CD4-positive, alpha-beta T cell treated with Interleukin-21 for 1 hour (primary cell): ENCODE data around the gene RAB27A.
"Not testable (repeated sequence)": the region's sequence is repeated elsewhere in the genome, so short reads cannot be mapped to it uniquely, and the experiment has no call there.

Experiments
- DNase-seq: peaks from one replicate; pipeline ENCODE4 v3.0.0-alpha.2; 2020

RAB27A gene

DNA sequence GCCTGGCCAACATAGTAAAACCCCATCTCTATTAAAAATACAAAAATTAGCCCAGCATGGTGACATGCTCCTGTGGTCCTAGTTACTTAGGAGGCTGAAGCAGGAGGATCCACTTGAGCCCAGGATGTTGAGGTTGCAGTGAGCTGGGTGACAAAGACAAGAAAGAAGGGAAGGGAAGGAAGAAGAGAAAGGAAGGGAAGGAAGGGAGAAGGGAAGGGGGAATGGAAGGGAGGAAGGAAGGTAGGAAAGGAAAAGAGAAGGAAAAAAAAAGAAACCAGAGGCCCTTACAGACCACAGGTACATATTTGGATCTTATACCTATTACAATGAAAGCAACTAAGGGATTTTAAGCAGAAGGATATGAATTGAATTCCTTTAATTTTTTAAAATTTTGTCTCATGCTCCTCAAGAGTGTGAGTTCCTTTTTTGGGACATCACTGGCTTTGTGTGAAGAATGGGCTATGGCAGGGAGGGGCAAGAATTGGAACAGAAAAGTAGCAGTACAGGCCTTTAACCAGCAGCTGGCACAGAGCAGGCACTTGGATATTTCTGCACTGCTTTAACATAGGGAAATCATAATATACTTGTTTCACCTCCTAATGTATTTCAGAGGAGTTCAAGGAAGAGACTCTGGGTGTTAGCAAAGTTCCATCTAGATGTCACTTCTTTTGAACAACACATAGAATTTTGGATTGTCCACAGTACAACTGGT, 7.9 kb downstream of the RAB27A start:
- no peak for DNase-seq

DNA sequence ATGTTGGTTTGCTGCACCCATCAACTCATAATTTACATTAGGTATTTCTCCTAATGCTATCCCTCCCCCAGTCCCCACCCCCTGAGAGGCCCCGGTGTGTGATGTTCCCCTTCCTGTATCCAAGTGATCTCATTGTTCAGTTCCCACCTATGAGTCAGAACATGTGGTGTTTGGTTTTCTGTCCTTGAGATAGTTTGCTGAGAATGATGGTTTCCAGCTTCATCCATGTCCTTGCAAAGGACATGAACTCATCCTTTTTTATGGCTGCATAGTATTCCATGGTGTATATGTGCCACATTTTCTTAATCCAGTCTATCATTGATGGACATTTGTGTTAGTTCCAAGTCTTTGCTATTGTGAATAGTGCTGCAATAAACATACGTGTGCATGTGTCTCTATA, 9.0 kb downstream of the RAB27A start:
- peak; percentile 49 for DNase-seq

DNA sequence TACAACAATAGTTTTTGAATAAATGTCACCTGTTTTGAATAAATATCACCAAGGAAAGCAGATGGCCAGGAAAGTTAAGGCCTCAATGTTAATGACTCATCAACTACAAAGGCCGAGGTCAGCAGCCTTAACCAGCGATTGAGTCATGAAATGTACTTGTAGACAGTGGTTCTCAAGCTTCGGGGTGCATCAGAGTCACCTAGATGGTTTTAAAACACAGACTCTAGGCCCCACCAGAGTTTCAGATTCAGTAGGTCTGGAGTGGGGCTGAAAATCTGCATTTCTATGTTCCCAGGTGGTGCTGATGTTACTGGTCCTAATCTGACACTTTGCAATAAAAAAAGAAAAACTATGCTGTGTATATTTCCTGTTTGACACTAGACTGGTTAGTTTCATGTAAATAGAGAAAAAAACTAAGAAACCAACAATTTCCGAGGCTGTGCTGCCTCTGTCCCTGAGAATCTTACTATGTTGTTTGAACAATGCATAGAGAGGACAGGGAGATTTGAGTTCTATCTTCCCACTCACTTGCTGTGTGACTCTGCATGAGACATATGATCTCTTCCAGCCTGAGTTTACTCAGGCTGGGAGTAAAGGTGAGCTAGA, 9.8 kb downstream of the RAB27A start:
- DNase-seq: peak; percentile 74

DNA sequence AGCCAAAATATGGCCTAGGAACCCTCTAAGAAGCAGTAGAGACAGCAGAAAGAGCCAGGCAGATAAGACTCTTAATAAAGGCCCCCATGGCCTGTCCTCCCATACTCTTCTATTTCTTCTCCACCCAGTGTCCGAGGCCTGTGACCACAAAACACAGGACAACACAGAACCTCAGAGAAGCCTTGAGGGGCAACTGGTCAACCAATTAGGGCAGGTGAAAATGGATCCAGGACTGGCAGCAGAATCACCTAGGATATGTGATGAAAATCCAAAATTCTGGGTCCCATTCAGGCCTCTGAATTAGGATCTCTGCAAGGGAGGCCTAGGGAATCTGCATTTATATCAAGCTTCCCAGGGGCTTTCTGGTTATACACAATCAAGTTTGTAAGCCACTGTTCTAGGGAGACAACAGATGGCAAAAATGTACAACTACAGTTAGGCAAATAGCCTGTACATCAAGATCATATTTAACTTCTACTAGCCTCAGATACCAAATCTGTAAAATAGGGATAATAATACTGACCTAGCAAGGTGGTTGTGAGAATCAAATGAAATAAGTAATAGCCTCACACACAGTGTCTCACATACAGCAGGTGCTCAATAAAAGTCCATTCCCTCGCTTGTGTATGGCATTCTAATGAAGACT, 10.4 kb downstream of the RAB27A start:
- DNase-seq: no peak

DNA sequence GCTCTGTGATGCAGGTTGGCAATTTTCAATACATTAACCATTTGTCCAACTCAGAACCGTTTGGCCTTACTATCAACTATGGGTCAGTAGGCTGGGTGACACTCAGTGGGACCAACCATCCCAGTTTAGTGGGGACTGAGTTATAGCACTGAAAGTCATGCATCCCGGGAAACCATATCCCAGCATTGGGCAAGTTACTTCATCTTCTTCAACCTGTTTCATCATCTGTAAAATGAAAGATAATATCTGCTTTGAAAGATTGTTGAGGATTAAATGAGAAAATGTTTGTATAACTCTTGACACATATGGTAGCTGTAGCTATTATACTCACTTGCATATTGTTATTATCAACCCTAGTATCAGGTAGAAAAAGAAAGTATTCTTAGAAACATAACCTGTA, 11.9 kb downstream of the RAB27A start:
- no peak for DNase-seq

DNA sequence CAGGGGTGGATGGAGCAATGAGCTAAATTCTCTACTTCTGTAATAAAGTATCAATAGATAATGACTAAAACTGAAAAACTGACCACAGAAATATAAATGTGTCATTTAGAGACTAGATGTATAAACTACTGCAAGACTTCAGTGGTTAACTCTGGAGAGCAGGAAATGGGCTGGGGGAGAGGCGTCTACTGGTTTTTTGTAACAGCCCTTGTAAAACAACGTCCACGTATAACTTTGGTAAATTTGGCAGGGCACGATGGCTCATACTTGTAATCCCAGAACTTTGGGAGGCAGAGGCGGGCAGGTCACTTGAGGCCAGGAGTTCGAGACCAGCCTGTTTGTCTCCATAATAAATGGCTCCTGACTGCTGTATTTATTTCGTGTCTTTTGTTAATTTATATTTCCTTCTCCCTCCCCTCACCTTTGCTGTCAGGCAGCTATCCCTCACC, 12.5 kb downstream of the RAB27A start:
- DNase-seq: peak; percentile 78

DNA sequence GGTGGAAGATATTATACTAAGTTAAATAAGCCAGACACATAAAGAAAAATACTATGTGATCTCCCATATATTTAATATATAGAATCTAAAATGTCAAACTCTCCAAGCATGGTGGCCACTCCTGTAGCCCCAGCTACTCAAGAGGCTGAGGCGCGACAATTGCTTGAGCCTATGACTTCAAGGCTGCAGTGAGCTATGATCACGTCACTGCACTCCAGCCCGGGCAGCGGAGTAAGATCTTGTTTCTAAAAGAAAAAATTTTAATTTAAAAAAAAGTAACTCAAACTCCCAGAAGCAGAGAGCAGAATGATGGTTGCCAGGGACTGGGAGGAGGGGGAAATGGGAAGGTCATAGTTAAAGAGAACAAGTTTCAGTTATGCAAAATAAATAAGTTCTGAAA, 13.3 kb downstream of the RAB27A start:
- DNase-seq: no peak

DNA sequence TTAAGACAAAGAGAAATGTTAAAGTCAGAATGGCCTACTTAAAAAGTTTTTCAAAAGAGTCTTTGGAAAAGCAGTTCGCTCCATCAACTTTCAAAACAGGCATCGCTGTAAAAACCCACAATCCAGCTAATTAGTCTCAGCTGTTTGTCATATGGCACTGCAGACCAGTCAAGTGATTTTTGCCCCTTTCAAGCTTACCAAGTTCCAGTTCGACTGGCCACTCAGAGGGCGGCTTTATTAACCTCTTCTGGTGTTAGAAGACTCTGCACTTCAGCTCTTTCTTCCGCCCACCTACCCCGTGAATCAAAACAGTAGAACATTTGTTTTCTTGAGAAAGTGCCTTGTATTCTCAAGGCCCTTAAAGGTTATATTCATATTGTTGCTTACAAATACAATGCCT, 19.3 kb downstream of the RAB27A start:
- no peak for DNase-seq

DNA sequence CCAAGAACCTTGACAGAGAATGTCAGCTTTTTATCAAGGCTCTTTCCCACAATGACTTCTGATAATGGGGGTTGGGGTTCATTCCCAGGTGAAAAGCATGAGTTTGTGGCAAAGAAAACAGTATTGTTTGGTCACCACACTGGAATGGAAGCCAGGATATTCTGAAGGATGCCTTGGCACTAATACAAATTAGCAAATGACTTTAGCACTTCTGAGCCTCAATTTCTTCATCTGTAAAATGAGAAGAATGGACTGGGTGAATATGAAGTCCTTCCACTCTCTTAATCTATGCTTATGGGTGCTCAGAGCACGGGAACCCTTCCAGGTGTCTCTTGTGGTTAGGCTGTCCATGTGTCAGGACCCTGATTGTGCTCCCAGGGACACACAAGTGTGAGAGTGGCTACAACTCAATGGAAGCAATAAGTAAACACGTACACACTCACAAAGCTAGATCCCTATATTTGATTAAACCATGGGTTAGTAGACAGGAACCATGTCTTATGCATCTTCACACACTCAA, 21.4 kb downstream of the RAB27A start:
- DNase-seq: no peak

DNA sequence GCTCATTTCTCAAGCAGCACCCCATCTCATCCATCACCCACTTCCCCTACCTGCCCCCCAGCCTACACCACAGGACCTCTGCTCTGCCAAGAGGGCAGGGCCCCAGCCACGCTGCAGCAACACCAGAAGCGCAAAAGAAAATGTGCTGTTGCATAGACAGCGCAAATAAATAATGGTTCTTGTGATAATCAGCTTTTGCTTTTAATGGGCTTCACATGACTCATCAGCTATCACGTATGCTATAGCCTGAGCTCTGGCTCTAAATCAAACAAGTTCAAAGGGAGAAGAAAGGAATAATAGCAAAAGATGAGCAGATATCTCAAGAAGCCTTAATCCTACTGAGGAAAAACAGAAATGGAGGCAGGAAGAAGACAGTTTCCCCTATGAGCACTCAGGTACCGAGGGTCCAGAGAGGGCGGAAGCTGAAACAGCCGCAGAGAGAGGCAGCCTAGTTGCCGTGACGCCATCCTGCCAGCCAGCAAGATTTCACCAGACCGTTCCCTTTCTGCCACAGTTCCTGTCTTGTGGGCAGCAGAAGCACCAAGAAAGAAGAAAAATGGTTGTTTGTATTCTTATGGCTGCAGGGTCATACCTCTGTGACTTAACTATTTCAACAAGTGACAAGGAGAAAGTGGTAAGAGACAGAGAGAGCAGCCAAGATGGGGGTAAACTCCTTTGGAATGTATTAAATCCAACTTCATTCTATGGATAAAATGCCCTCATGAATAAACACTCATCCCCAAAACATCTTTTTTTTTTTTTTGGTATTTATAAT, 22.0 kb downstream of the RAB27A start:
- peak; percentile 82 for DNase-seq

DNA sequence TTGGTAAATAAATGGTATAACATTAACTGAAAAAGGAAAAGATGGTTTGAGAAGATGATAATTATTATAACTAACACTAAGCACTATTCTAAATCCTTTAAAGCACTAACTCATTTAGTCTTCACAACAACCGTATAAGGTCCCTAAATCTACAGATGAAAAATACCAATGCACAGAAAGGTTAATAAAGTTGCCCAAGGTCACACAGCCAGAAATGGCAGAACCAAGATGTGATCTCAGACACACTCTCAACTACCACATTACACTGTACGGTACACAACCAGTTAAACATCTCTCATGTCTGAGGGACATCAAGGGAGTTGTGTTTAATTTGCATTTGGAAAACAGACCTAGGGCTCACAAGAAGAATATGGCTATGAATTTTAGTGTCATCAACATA, 23.1 kb downstream of the RAB27A start:
- DNase-seq: no peak

DNA sequence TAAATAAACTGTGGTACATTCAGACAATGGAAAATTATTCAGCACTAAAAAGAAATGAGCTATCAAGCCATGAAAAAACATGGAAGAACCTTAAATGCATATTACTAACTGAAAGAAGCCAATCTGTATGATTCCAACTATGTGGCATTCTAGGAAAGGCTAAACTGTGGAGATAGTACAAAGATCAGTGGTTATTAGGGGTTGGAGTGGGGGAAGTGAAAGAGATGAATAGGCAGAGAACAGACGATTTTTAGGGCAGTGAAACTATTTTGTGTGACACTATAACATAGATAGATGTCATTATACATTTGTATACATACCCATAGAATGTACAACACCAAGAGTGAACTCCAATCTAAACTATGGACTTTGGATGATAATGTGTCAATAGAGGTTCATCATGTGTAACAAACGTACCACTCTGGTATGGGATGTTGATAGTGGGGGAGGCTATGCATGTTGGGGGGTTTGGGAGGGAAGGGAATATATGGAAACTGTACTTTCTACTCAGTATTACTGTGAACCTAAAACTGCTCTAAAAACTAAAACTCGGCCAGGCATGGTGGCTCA, 29.0 kb downstream of the RAB27A start:
- no peak for DNase-seq

DNA sequence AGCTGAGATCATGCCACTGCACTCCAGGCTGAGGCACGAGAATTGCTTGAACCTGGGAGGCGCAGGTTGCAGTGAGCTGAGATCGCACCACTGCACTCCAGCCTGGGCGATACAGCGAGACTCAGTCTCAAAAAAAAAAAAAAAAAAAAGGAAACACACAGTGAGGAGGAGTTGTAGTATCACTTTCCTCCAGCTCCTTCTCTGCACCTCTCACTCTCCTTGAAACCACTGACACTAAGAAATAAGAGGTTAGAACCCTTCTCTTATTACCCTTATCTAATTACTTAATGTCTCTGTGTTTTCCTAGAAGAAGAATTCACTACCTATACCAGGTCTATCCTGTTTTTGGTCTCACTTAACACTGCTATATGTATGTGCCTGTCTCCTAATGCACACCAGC, 31.7 kb downstream of the RAB27A start:
- no peak for DNase-seq

DNA sequence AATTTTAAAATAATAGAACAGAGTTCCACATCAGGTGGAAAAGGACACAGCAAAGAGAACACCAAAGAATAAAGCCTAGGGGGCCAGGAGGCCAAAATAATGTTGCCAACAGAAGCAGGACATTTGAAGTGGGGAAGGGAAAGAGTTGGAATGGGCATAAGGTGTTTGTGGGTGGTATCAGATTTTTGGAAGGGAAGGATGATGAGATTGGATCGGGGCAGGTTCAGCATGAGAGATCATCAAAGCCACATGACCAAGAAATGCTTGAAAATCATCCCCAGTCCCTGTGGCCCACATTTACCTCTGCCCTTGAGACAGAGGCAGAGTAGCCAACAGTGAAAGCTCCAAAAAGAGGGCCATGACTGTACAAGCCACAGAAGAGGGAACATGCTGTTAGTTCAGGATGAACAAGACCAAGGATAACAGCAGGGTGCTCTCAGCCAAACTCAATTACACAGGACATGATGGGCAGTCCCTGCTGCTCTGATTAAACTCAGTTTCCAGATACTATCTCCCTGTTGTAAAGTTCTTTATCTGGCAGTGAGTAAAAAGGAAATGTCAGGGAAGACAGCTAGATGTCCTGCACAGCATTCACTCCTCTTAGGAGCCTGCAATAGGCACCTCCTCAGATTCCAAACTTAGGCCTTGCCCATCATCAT, 32.5 kb downstream of the RAB27A start:
- no peak for DNase-seq

DNA sequence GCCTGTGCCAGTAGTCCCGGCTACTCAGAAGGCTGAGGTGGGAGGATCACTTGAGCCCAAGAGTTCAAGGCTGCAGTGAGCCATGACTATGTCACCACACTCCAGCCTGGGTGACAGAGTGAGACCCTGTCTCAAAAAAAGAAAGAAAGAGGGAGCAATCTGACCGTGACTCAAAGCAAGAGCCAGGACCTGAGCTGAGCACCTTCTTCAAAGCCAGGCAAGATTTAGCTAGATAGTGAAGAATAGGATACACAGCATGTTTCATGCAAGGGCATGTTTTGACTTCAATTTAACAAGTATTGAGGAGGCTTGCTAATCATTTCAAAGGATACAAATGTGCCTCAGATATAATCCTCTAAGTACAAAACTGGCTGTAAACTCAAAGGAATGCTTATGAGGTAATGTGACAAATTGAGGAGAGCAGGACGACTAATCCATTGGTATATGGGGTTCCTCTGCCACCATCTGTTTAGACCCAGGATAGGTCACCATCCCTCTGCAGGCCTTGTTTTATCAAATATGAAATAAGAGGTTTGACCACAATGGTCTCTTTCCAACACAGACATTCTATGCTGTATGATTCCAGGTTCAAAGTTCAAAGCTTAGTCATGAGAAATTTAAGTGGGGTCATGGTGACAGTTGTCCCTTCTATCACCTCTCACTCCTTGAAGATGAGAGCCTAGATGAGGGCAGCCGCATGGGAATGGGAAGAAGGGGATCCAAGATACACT, 33.2 kb downstream of the RAB27A start:
- DNase-seq: no peak

DNA sequence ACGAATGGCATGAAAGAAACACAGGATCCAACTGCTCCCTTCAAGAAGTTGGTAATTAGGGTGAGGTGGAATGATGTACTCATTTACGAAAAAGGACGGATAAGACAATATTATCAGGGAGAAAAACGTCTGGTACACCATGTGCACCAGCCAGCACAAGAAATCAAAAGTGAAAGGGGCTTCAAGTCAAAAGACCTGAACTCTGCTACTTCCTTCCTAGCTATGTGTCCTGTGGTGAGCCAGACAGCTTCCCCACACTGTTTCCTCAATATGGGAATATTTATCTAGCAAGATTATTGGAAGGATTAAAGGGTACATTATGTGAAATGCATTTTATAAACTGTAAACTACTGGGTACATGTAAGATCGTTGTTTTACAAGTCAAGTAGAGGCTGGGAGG, 33.9 kb downstream of the RAB27A start:
- DNase-seq: peak; percentile 53

DNA sequence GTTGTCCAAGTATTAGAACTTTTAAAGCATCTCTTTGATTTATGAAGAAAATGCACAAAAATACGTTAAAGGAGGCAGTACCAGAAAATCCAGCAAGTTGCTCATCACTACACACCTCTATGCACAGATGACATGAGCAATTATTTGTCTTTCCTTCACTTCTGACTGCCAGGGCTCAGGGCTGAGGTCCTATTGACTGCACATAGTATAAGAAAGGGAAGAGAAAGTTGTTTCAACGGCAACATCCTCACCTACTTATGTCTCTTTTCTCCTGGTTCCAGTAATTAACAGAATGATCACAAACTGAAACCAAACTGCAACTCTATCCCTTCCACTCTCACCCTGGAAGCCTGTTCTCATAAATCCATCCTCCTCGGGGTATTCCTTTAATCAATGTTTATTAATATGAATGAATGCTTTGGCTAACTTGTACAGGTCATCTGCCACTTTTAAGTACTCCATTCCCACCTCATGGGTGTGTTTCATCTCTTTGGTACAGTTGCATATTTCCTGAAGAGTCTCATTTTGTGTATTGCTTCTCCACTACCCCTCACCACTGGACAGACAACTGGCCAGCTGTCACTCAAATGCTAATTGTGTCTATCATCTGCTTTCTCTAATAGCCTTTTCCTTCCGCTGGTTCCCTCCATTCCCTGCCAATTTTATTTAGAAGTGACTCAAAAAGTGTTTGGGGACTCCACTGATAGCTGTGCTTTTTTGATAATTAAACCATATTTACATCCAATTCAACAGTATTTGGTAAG, 34.5 kb downstream of the RAB27A start:
- no peak for DNase-seq

DNA sequence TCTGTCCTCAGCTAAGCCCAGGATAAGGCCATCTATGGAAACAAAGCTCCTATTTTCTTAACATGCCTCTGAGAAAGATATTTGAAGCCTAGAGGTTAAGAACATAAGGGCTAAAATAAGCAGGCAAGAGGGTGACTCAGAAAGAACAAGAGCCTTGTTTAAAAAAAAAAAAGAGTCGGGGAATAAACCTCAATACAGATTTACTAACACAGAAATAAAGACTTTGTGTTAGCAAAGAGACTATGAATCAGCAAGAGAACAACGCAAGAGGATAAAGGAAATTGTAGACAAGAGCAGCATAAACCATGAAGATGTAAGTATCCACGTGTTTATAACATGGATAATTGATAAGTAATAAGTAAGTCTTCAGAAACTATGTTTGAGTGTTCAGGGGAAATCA, 36.0 kb downstream of the RAB27A start:
- DNase-seq: no peak

DNA sequence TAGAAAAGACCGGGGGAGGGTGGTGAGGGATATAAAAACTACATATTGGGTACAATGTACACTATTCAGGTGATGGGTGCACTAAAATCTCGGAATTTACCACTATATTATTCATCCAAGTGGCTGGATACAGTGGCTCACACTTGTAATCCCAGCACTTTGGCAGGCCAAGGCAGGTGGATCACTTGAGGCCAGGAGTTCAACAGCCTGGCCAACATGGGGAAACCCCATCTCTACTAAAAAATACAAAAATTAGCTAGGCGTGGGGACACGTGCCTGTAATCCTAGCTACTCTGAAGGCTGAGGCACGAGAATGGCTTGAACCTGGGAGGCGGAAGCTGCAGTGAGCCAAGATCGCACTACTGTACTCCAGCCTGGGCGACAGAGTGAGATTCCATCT, 37.4 kb downstream of the RAB27A start:
- not testable (repeated sequence) for DNase-seq

DNA sequence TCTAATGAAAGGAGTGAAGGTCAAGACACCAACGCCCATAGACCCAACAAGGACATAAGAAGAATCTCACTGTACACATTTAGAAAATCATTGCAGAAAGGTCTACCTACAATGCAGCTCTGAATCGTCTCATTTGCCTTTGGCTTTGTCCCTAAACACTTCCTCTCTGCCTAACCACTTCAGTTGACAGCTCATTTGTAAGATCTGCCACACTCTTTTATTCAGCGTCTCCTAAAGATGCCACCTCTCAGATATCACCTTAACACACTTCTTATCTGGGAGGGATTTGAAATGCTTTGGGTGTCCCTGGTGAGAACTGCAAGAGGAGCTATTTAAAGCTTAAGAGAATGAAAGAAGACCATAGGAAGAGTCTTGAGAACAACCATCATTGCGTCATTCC, 38.7 kb downstream of the RAB27A start:
- no peak for DNase-seq

DNA sequence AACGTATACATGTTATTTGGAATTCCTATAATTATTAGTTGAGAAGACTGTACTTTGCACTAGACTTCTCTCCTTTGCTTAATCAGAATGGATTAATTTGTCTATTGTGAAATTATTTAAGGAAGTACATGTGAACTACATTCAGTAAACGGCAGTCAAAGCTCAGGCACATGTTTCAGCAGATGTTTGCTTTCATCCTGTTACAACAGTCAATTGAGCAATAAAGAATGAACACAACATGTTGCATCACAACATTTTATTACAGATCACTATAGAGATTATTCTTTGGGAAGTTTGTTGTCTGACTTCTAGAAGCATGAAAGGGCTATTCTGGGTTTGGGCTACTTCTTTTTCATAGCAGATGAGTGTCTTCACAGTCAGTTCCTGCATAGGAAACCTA, 39.2 kb downstream of the RAB27A start:
- DNase-seq: no peak
